Stimulated activated CD4-positive, alpha-beta T cell treated with anti-CD3 and anti-CD28 coated beads, TNF-alpha, amount 100 ng/mL, for 48 hours (primary cell): Measurements from ENCODE around the gene NCKAP5.

Experiments
- DNase-seq, 3 donors: peaks; one replicate each; pipeline ENCODE4 v3.0.0-alpha.2; 2020; ENCODE audit warnings: low read depth in 3 of 3

NCKAP5 gene

DNA sequence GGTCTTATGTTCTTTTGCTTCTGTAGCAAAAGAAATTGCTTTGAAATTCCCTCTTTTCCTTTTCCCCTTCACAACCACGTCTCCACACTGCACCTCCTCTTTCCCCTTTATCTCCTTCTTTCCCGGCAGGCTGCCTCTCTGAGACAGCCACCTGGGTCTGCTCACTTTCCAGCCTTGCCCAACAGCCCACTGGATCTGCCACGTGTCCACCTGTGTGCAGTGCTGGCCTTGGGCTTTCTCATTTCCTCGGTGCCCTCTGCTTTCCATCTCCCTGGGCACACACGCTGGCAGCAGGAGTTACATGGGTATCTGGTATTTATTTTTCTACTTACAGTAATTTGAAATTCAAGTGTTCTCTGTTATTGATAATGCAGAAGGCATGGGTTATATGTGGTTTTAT lies 684.8 kb downstream of the NCKAP5 start:
- no peak for DNase-seq

GRCh38 chr2:132881546-132881945 lies 686.7 kb downstream of the NCKAP5 start:
- DNase-seq: no peak

DNA sequence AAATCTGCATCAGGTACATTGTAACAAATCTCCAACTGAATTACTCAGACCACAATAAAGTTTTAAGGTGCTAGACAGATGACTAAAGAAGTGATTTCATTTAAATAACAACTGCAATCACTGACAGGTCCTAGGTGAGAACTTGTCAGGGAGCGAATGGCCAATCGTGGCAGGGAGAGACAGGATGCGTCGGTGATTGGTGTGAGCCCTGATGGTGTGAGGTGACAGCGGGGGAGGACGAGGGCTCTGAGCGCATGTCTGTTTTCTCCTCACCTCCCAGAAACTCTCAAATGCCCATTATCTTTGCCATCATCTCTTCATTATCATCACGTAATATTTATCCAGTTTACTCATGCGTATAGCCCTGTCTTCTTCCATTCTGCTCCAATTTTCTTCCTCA lies 690.3 kb downstream of the NCKAP5 start:
- no peak for DNase-seq

GRCh38 chr2:132876745-132877391 lies 691.4 kb downstream of the NCKAP5 start:
- no peak for DNase-seq

DNA sequence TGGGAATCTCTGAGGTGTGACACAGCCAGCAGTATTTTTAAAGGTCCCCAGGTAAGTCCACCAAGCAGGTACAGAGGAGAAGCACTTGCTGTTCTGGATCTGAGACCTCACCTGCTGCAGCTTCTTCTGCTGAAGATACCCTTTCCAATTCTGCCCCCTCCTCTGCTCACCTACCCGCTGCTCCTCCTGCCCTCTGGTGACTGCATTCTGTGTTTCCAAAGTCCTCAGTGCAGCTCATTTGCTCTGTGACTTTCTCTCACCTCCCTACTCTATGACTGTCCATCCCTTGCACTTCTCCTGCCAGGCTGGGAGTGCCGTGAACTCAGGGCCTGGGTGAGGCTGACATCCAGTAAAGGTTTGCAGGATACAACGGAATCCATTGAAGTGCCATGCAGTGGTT lies 693.1 kb downstream of the NCKAP5 start:
- no peak for DNase-seq

- DNase-seq: no peak
Measured at GRCh38 chr2:132873738-132874137, 694.5 kb downstream of the NCKAP5 start.

DNA sequence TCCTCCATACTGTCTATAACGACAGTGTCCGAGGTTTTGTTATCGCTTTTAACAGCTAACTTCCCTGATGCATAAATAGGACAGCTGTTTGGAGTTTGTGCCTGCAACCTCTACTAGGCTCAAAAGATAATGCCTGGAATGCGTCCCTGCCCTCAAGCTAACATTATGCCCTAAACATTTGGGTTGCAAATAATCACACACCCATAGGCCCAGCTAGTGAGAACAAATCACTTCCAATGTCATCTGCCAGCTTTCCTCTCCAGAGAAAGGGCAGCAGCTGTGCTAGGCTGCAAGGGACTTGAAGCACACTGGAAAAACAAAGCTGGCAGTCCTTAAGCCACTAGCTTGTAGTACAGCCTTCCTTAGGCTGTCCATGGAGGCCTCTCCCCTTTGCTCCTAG lies 696.4 kb downstream of the NCKAP5 start:
- no peak for DNase-seq

GRCh38 chr2:132863961-132864360 lies 704.3 kb downstream of the NCKAP5 start:
- no peak for DNase-seq

GRCh38 chr2:132860220-132860619 lies 708.0 kb downstream of the NCKAP5 start:
- no peak for DNase-seq

GRCh38 chr2:132859590-132859989 lies 708.7 kb downstream of the NCKAP5 start:
- no peak for DNase-seq

DNA sequence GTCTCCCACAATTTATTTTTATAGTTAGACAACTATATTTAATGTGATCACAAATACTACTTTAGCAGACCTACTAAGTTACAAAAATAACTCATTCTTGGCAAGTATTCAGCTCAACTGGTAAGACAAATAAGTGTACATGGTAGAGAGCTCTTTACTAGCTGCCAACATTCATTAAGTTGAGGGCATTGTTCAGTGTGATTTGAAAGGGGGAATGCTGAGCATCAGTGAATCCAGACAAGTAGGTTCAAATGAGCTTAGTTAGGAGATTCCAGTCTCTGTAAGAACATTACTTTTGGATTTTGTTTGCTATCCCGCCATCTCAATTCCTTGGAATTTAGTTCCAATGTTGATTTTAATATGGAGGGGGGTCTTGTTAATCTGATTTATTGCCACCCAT lies 710.9 kb downstream of the NCKAP5 start:
- DNase-seq: no peak

DNA sequence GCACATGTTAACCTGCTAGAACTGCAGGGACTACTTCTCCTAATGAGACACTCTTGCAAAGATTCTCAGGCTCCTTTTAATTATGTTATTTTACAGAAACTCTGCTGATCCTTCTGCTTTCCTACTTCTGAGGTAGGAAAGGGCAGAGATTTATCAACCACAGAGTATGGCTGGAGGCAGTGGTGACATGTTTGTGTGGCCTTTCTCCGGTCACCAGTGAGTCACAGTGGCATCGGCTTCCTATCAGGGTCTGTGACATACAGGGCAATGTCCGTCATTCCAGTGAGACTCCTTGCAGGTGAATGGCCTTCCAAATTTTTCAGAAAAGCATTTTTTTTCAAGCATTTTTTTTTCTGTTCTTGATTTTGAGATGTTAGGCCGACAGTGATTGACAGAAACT lies 717.6 kb downstream of the NCKAP5 start:
- DNase-seq: no peak

DNA sequence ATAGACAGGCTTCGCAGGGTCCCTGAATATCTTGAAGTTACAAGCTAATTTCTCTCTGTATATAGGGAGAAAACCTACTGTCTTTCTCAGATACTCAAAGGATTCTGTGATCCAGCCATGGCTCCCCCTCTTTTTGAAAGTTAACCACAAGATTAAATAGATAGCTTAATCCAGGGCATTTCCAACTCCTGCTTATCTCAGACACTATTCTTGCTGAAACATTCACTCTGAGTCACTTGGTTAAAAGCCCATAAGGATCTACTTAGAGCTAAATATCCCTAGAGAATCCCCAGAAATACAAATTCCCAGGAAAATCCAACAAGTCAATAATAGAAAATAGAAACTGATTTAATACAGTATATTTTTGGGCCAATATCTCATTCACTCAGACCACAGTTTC lies 719.1 kb downstream of the NCKAP5 start:
- no peak for DNase-seq

- DNase-seq: no peak
Measured at GRCh38 chr2:132845339-132845738, 722.9 kb downstream of the NCKAP5 start.

DNA sequence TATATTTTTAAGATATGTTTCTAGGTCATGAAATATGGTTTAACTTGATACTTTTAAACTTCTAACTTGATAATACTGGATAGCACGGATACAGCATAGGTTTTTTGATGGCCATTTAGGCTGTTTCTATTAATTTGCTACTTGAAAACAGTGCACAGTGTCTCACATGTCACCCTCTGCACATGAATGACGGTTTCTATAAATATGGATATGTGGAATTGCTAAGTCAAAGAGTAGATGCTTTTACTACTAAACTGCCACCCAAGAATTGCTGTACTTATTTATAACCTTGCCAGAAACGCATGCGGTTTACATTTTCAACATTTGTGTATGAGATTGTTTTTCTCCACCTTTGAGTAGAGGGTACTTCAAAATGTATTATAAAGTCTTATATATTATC lies 723.7 kb downstream of the NCKAP5 start:
- no peak for DNase-seq

DNA sequence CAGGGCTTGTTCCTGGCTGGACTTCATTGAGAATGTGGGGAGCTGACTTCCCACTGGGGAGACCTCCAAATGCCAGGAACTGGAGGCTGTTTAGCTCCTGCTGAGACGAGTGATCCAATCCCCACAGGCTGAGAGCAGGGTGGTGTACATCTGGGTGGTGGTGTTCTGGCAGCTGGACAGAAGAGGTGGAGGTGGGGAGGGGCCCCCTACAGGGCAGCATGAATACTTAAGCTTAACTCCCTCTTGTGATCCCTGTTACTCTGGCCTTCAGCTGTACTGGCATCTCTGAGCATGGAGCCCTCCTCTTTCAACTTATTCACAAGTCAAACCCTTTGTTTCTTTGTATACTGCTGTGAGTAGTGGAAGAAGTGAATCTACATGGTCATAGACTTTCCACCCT lies 730.5 kb downstream of the NCKAP5 start:
- DNase-seq: no peak

GRCh38 chr2:132830321-132830827 lies 737.9 kb downstream of the NCKAP5 start:
- no peak for DNase-seq

- no peak for DNase-seq
Measured at GRCh38 chr2:132825601-132826000, 742.7 kb downstream of the NCKAP5 start.

GRCh38 chr2:132824716-132825115 lies 743.5 kb downstream of the NCKAP5 start:
- DNase-seq: no peak

DNA sequence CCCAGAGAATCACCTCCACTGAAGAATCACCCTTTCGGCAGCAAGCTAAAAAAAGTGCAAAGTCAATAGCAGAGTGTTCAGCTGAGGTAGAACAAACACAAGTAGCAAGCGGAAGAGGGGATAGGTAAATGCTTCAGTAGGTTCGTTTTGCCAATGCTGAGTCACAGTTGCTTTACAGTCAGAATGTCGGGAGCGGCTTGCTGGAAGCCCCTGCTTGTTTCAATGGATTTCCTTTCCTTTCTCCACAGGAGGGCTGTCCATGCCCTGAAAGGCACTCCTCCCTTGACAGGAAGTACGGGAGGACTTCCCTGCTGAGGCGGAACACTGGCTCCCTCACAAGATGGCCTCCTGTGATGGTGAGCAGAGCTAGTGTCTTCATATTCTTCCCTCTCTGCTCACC lies 752.0 kb downstream of the NCKAP5 start:
- DNase-seq: no peak

GRCh38 chr2:132815516-132815915 lies 752.7 kb downstream of the NCKAP5 start:
- no peak for DNase-seq

- DNase-seq: no peak
Measured at GRCh38 chr2:132814651-132815050, 753.6 kb downstream of the NCKAP5 start.

GRCh38 chr2:132813422-132813821 lies 754.8 kb downstream of the NCKAP5 start:
- DNase-seq: no peak
